ENCODE measurements around the gene GTF3C1. TPM values are rescaled to one million over a fixed set of nuclear protein-coding genes. Genes with fewer than 3 reads are reported as not detected.

GTF3C1 gene
- total and polyA plus RNA-seq, 2 donors (not counting 1 experiment from before 2014, with no cell fraction given), result 31.2 to 49.6 TPM

- H2AFZ ChIP-seq (ENCODE audit: insufficient read depth, low read depth, low read length, poor library complexity, severe bottlenecking), result no peak overlapping the region
- no peak overlapping the region for H3K27ac ChIP-seq (ENCODE audit: low read length in 2 of 2)
- Mint-ChIP-seq H3K4me3 (no peak overlapping the region), H3K27ac (no peak overlapping the region), H3K4me1 (no peaks in the 10 kb centered on the region), H3K27me3 (no peaks in the 10 kb centered on the region), H3K9me3 (ENCODE audit: insufficient read depth) (no peaks in the 10 kb centered on the region)
- no peak for ATAC-seq (ENCODE audit: low read depth)
- no peaks in the 10 kb centered on the region for H3K9me3 ChIP-seq (ENCODE audit: control extremely low read depth in 1 of 3, control insufficient read depth in 2 of 3, insufficient read depth in 1 of 3, low read length in 2 of 3)
- no peak overlapping the region for H3K9ac ChIP-seq (ENCODE audit: low read length)
- intact Hi-C loops (cut with micrococcal nuclease), result no loop called here
- WGBS (ENCODE audit: insufficient coverage), result 95% methylated on average over 14 of the region's 15 CpGs
- ChIA-PET CTCF (no interaction called here), POLR2A (no interaction called here)
- no peaks in the 10 kb centered on the region for H3K79me2 ChIP-seq (ENCODE audit: control insufficient read depth, insufficient read depth, low read length)
- H3K4me2 ChIP-seq (replicated peaks; ENCODE audit: low read depth, low read length, poor library complexity, severe bottlenecking), result no peak overlapping the region
- TF ChIP-seq CTCF (IDR thresholded peaks at IDR 0.05), result no peak
- TF ChIP-seq EZH2 (IDR thresholded peaks at IDR 0.05; ENCODE audit: borderline replicate concordance, insufficient read depth, low read depth, low read length, poor library complexity, severe bottlenecking), result no peak
- peaks cover 7 to 79% of the 10 kb centered on the region in 2 experiments for H3K36me3 ChIP-seq (replicated peaks in 1 of 2; ENCODE audit: control extremely low read depth in 1 of 2, control insufficient read depth in 1 of 2, extremely low read depth in 1 of 2, insufficient read depth in 2 of 2, low read length in 1 of 2)
- H3K4me3 ChIP-seq (ENCODE audit: control extremely low read depth in 1 of 5, extremely low read depth in 1 of 5, insufficient read depth in 1 of 5, low read depth in 2 of 5, low read length in 4 of 5), result no peak overlapping the region
- no peak for DNase-seq
- H4K20me1 ChIP-seq (ENCODE audit: control insufficient read depth, insufficient read depth, low read length, poor library complexity, severe bottlenecking), result no peaks in the 10 kb centered on the region
- no peaks in the 10 kb centered on the region for H3K4me1 ChIP-seq (ENCODE audit: control insufficient read depth in 2 of 2, insufficient read depth in 2 of 2, low read length in 2 of 2)
- H3K27me3 ChIP-seq (replicated peaks in 1 of 4; ENCODE audit: control extremely low read depth in 1 of 4, control insufficient read depth in 3 of 4, insufficient read depth in 4 of 4, low read length in 3 of 4), result no peaks in the 10 kb centered on the region
These were observed 77.4 kb downstream of the GTF3C1 start for GRCh38 chr16:27472091-27473020.

GRCh38 chr16:27471661-27472060 is 78.1 kb downstream of the GTF3C1 start:
- H3K36me3 ChIP-seq (replicated peaks in 1 of 2; ENCODE audit: control extremely low read depth in 1 of 2, control insufficient read depth in 1 of 2, extremely low read depth in 1 of 2, insufficient read depth in 2 of 2, low read length in 1 of 2), result peaks cover 5 to 82% of the 10 kb centered on the region in 2 experiments
- H2AFZ ChIP-seq (ENCODE audit: insufficient read depth, low read depth, low read length, poor library complexity, severe bottlenecking), result no peak overlapping the region
- ChIA-PET CTCF (no interaction called here), POLR2A (no interaction called here)
- H4K20me1 ChIP-seq (ENCODE audit: control insufficient read depth, insufficient read depth, low read length, poor library complexity, severe bottlenecking), result no peaks in the 10 kb centered on the region
- Mint-ChIP-seq H3K27me3 (no peaks in the 10 kb centered on the region), H3K4me3 (no peak overlapping the region), H3K4me1 (no peaks in the 10 kb centered on the region), H3K9me3 (ENCODE audit: insufficient read depth) (no peaks in the 10 kb centered on the region), H3K27ac (no peak overlapping the region)
- H3K4me3 ChIP-seq (ENCODE audit: control extremely low read depth in 1 of 5, extremely low read depth in 1 of 5, insufficient read depth in 1 of 5, low read depth in 2 of 5, low read length in 4 of 5), result no peak overlapping the region
- no peak for ATAC-seq (ENCODE audit: low read depth)
- DNase-seq, result no peak
- H3K79me2 ChIP-seq (ENCODE audit: control insufficient read depth, insufficient read depth, low read length), result no peaks in the 10 kb centered on the region
- TF ChIP-seq CTCF (IDR thresholded peaks at IDR 0.05), result no peak
- no peak for TF ChIP-seq EZH2 (IDR thresholded peaks at IDR 0.05; ENCODE audit: borderline replicate concordance, insufficient read depth, low read depth, low read length, poor library complexity, severe bottlenecking)
- H3K27me3 ChIP-seq (replicated peaks in 1 of 4; ENCODE audit: control extremely low read depth in 1 of 4, control insufficient read depth in 3 of 4, insufficient read depth in 4 of 4, low read length in 3 of 4), result no peaks in the 10 kb centered on the region
- intact Hi-C loops (cut with micrococcal nuclease), result no loop called here
- H3K9ac ChIP-seq (ENCODE audit: low read length), result no peak overlapping the region
- 98% methylated on average over 19 of the region's 19 CpGs for WGBS (ENCODE audit: insufficient coverage)
- H3K4me1 ChIP-seq (ENCODE audit: control insufficient read depth in 2 of 2, insufficient read depth in 2 of 2, low read length in 2 of 2), result no peaks in the 10 kb centered on the region
- H3K4me2 ChIP-seq (replicated peaks; ENCODE audit: low read depth, low read length, poor library complexity, severe bottlenecking), result no peak overlapping the region
- H3K9me3 ChIP-seq (ENCODE audit: control extremely low read depth in 1 of 3, control insufficient read depth in 2 of 3, insufficient read depth in 1 of 3, low read length in 2 of 3), result no peaks in the 10 kb centered on the region
- H3K27ac ChIP-seq (ENCODE audit: low read length in 2 of 2), result no peak overlapping the region
